ENCODE results near the gene SERPINI2. TPM values are rescaled to one million over a fixed set of nuclear protein-coding genes. Genes with fewer than 3 reads are reported as not detected.

Gene SERPINI2
- total and polyA plus RNA-seq, 2 of the 8 experiments (the other 6 are each of a cell fraction or from before 2014, with no cell fraction given): 0.26 TPM; not detected in 1

DNA sequence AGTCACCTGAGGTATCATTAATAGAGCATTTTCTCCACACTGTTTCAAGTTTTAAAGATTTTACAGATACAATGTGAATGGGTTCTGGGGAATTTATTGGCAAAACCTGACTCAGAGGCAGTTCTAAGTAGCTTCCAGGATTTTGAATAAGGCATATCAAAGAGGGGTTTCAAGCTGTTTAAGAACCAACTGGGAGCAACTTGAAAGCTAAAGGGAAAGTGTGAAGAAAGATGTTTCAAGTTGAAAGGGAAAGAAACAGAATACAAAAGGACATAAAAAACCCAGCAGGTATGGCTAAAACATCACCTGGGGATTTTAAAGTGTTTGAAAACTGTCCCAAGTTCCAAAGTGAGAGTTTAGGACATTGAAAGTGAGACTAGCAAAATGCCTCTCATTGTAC lies 17.8 kb upstream of the SERPINI2 start:
- no peak overlapping the region for H2AFZ ChIP-seq (ENCODE audit: low read length)
- H4K5ac ChIP-seq (ENCODE audit: insufficient read length, low read depth, low read length): no peak overlapping the region
- H3K4me1 ChIP-seq (replicated peaks in 1 of 4; ENCODE audit: control insufficient read depth in 3 of 4, insufficient read depth in 4 of 4, low read length in 3 of 4): peaks cover 0 to 8% (median 6%) of the 10 kb centered on the region in 4 experiments; a peak in 5 of 7 replicates
- no peaks in the 10 kb centered on the region for H3K79me2 ChIP-seq (ENCODE audit: control insufficient read depth in 1 of 2, insufficient read depth in 2 of 2, low read length in 2 of 2)
- no peaks in the 10 kb centered on the region for H3K79me1 ChIP-seq (ENCODE audit: low read depth, low read length)
- FAIRE-seq (no peak), DNase-seq (ENCODE audit: low read depth in 1 of 2, low spot score in 2 of 2) (no peak)
- H2BK5ac ChIP-seq (ENCODE audit: low read depth, low read length): no peak overlapping the region
- H3K4ac ChIP-seq (replicated peaks; ENCODE audit: insufficient read length, low read depth, low read length): no peak overlapping the region
- no peaks in the 10 kb centered on the region; the same call in 1 of the 2 replicates for H3K23me2 ChIP-seq (ENCODE audit: low read depth, low read length)
- H3K56ac ChIP-seq (replicated peaks; ENCODE audit: insufficient read length, low read depth, low read length): no peak overlapping the region
- 0 out of 4 replicates have a peak overlapping the region, but pooled peaks of 1 of the 2 experiments have one; percentile 12 for H3K4me2 ChIP-seq (ENCODE audit: insufficient read depth in 1 of 2, low read depth in 2 of 2, low read length in 2 of 2)
- ChIA-PET POLR2A (ENCODE audit: partially characterized antibody) (no interaction called here), CTCF (ENCODE audit: partially characterized antibody) (interaction anchor here (0.6 to 2.3 kb wide), 10 partner anchors 8 to 666 kb away, joined by 3 to 11 read pairs (median 3); no protein-coding TSS in a partner anchor)
- no peaks in the 10 kb centered on the region for H3K36me3 ChIP-seq (ENCODE audit: control insufficient read depth in 2 of 4, insufficient read depth in 4 of 4, low read length in 3 of 4)
- H3K27me3 ChIP-seq (replicated peaks in 1 of 4; ENCODE audit: control insufficient read depth in 3 of 4, extremely low read depth in 1 of 4, insufficient read depth in 3 of 4, low read length in 3 of 4): peaks cover 0 to 1% (median 0%) of the 10 kb centered on the region in 4 experiments; a peak in 1 of 7 replicates
- TF ChIP-seq NANOG (IDR thresholded peaks at IDR 0.05; ENCODE audit: insufficient read depth, low read depth, low read length, poor library complexity, severe bottlenecking) (peak; percentile 67), SUZ12 (IDR thresholded peaks at IDR 0.05; ENCODE audit: low read length) (no peak)
- H3K9me3 ChIP-seq (ENCODE audit: insufficient read depth in 2 of 2, low read depth in 1 of 2, low read length in 1 of 2): no peaks in the 10 kb centered on the region
- H4K8ac ChIP-seq (ENCODE audit: extremely low read depth, insufficient read depth, low read length): no peak overlapping the region
- H2BK12ac ChIP-seq (ENCODE audit: low read depth, low read length): no peak overlapping the region
- H3K27ac ChIP-seq (ENCODE audit: low read depth, low read length): no peak overlapping the region
- no peak overlapping the region for H2BK20ac ChIP-seq (ENCODE audit: low read length)
- no peak overlapping the region for H3K18ac ChIP-seq (ENCODE audit: extremely low read depth, low read length)
- H4K20me1 ChIP-seq (replicated peaks in 1 of 2; ENCODE audit: control insufficient read depth in 1 of 2, insufficient read depth in 2 of 2, low read length in 2 of 2): no peaks in the 10 kb centered on the region
- no peak overlapping the region for H2BK120ac ChIP-seq (replicated peaks; ENCODE audit: low read depth, low read length)
- no peak overlapping the region for H3K23ac ChIP-seq (ENCODE audit: insufficient read length)
- H3K14ac ChIP-seq (ENCODE audit: insufficient read length): no peak overlapping the region
- no peak overlapping the region for H4K91ac ChIP-seq (replicated peaks; ENCODE audit: insufficient read length, low read length)
- no peak overlapping the region for H2BK15ac ChIP-seq (ENCODE audit: low read length)
- no peak overlapping the region for H3K9ac ChIP-seq (replicated peaks in 1 of 4; ENCODE audit: extremely low read depth in 1 of 4, low read depth in 3 of 4, low read length in 3 of 4)
- H3K4me3 ChIP-seq (ENCODE audit: extremely low read depth in 1 of 4, insufficient read depth in 2 of 4, low read depth in 3 of 4, low read length in 4 of 4): no peak overlapping the region
- no peak overlapping the region for H2AK5ac ChIP-seq (ENCODE audit: low read depth, low read length)

Data from H1 (cell line).